Activated naive CD4-positive, alpha-beta T cell treated with anti-CD3 and anti-CD28 coated beads, Interleukin-2, amount 50 U/mL, for 72 hours (primary cell): ENCODE results near the gene SSR4. TPM values are rescaled to one million over a fixed set of nuclear protein-coding genes. Genes with fewer than 3 reads are reported as not detected.
A peak's percentile ranks its signal among the peaks of the same experiment; 100 is the strongest.

Experiments
- ATAC-seq, 2 donors: fragments of 150-1000 bp; cut with Tn5 transposase; 2 replicates each; pipeline ENCODE4 v1.10.0; 2021; ENCODE audit warnings: mild to moderate bottlenecking in 2 of 2, moderate library complexity in 2 of 2
- DNase-seq, 2 donors: peaks; one replicate each; pipeline ENCODE4 v3.0.0; 2021 to 2022; ENCODE audit warnings: low spot score in 2 of 2
- H3K27ac Mint-ChIP-seq, 2 donors: one replicate each; pipeline ENCODE4 v1.8.0; 2022; ENCODE audit warnings: mild to moderate bottlenecking in 2 of 2, mixed read lengths in 2 of 2
- H3K36me3 Mint-ChIP-seq, 2 donors: one replicate each; pipeline ENCODE4 v1.8.0; 2022; ENCODE audit warnings: mixed read lengths in 2 of 2
- H3K9me3 Mint-ChIP-seq, 2 donors: one replicate each; pipeline ENCODE4 v1.8.0; 2022; ENCODE audit warnings: mixed read lengths in 2 of 2
- total RNA-seq, 2 donors: library from RNA; stranded (reverse); gene quantifications; one replicate each; pipeline ENCODE4 v1.2.3, GENCODE V29; 2022

SSR4 gene
- total RNA-seq, 2 donors from 2014 or later: 142 to 156 TPM

GRCh38 chrX:153766871-153767673 lies 27.4 kb upstream of the SSR4 start:
- no peak for DNase-seq
- peak overlapping the region in 1 of 2 donors; percentile 75 for H3K27ac Mint-ChIP-seq
- no peaks in the 10 kb centered on the region for H3K36me3 Mint-ChIP-seq
- H3K9me3 Mint-ChIP-seq: no peaks in the 10 kb centered on the region
- no peak for ATAC-seq

GRCh38 chrX:153767674-153768055 lies 26.8 kb upstream of the SSR4 start:
- Mint-ChIP-seq H3K36me3 (no peaks in the 10 kb centered on the region), H3K27ac (no peak overlapping the region), H3K9me3 (no peaks in the 10 kb centered on the region)
- ATAC-seq: no peak
- DNase-seq: no peak

GRCh38 chrX:153768311-153769157 lies 25.9 kb upstream of the SSR4 start:
- no peaks in the 10 kb centered on the region for H3K9me3 Mint-ChIP-seq
- no peaks in the 10 kb centered on the region for H3K36me3 Mint-ChIP-seq
- no peak overlapping the region for H3K27ac Mint-ChIP-seq
- ATAC-seq (no peak), DNase-seq (no peak)

- Mint-ChIP-seq H3K27ac (no peak overlapping the region), H3K9me3 (no peaks in the 10 kb centered on the region), H3K36me3 (no peaks in the 10 kb centered on the region)
- no peak for ATAC-seq
- no peak for DNase-seq
Measured at GRCh38 chrX:153769158-153769864, 25.2 kb upstream of the SSR4 start.

GRCh38 chrX:153769865-153770600 lies 24.4 kb upstream of the SSR4 start:
- no peak for ATAC-seq
- Mint-ChIP-seq H3K9me3 (no peaks in the 10 kb centered on the region), H3K36me3 (no peaks in the 10 kb centered on the region), H3K27ac (no peak overlapping the region)
- DNase-seq: no peak

GRCh38 chrX:153770601-153771414 lies 23.7 kb upstream of the SSR4 start:
- ATAC-seq: no peak
- no peak for DNase-seq
- H3K36me3 Mint-ChIP-seq: no peaks in the 10 kb centered on the region
- no peak overlapping the region for H3K27ac Mint-ChIP-seq
- no peaks in the 10 kb centered on the region for H3K9me3 Mint-ChIP-seq

- ATAC-seq (no peak), DNase-seq (peak in 1 of 2 donors; percentile 44)
- Mint-ChIP-seq H3K36me3 (no peaks in the 10 kb centered on the region), H3K9me3 (no peaks in the 10 kb centered on the region), H3K27ac (no peak overlapping the region)
Measured at GRCh38 chrX:153771415-153772315, 22.8 kb upstream of the SSR4 start.

- Mint-ChIP-seq H3K36me3 (no peaks in the 10 kb centered on the region), H3K9me3 (no peaks in the 10 kb centered on the region), H3K27ac (no peak overlapping the region)
- DNase-seq (peak in 1 of 2 donors; percentile 23), ATAC-seq (no peak)
Measured at GRCh38 chrX:153772316-153773217, 21.9 kb upstream of the SSR4 start.

GRCh38 chrX:153773218-153773611 lies 21.3 kb upstream of the SSR4 start:
- DNase-seq (peak in 1 of 2 donors; percentile 3), ATAC-seq (no peak)
- H3K9me3 Mint-ChIP-seq: no peaks in the 10 kb centered on the region
- H3K27ac Mint-ChIP-seq: no peak overlapping the region
- no peaks in the 10 kb centered on the region for H3K36me3 Mint-ChIP-seq

- Mint-ChIP-seq H3K27ac (no peak overlapping the region), H3K9me3 (no peaks in the 10 kb centered on the region), H3K36me3 (no peaks in the 10 kb centered on the region)
- DNase-seq (peak in 1 of 2 donors; percentile 38), ATAC-seq (no peak)
Measured at GRCh38 chrX:153773741-153774575, 20.5 kb upstream of the SSR4 start.

GRCh38 chrX:153774576-153775292 lies 19.7 kb upstream of the SSR4 start:
- H3K36me3 Mint-ChIP-seq: no peaks in the 10 kb centered on the region
- DNase-seq: peak in 1 of 2 donors; percentile 39
- no peaks in the 10 kb centered on the region for H3K9me3 Mint-ChIP-seq
- ATAC-seq: no peak
- H3K27ac Mint-ChIP-seq: no peak overlapping the region

- no peak overlapping the region for H3K27ac Mint-ChIP-seq
- ATAC-seq (no peak), DNase-seq (peak in 1 of 2 donors; percentile 50)
- no peaks in the 10 kb centered on the region for H3K9me3 Mint-ChIP-seq
- no peaks in the 10 kb centered on the region for H3K36me3 Mint-ChIP-seq
Measured at GRCh38 chrX:153775293-153776119, 19.0 kb upstream of the SSR4 start.
